HCT116 (cell line): Measurements from ENCODE around the gene FBH1. TPM values are rescaled to one million over a fixed set of nuclear protein-coding genes. Genes with fewer than 3 reads are reported as not detected.

Experiments
- ATAC-seq: fragments of 200-7000 bp; cut with Tn5 transposase; 2 replicates; pipeline ENCODE4 v1.9.1; 2020; ENCODE audit warnings: mild to moderate bottlenecking, moderate library complexity
- BruUV-seq: library from RNA; stranded (reverse); fragments of 400-500 nt; replicated peaks from 2 replicates; lab custom pipeline; 2021; lab: Mats Ljungman, UMichigan
- CTCF ChIA-PET: fragments of 300-600 bp; sonication (Branson Sonifier 250); formaldehyde crosslinking; loops from one replicate; lab custom pipeline; 2021; ENCODE audit warnings: antibody characterized with exemption; lab: Charles Lee
- POLR2A ChIA-PET: fragments of 300-600, 350-600 bp; sonication (Branson Sonifier 250); formaldehyde crosslinking; loops from one replicate; lab custom pipeline; 2021; ENCODE audit warnings: antibody characterized with exemption; lab: Charles Lee
- RAD21 ChIA-PET, 2 experiments: fragments of 300-600 bp; sonication (Branson Sonifier 250); formaldehyde crosslinking; loops; one replicate each; lab custom pipeline; 2023; ENCODE audit warnings: low total read pairs in 2 of 2; ENCODE audit not compliant: uncharacterized antibody in 2 of 2, unreplicated experiment in 2 of 2, low non-redundant PET in 1 of 2; lab: Charles Lee
- DNase-seq: peaks from one replicate; pipeline ENCODE4 v3.0.0-alpha.2; 2010; ENCODE audit warnings: low read depth, low spot score
- H2AFZ ChIP-seq: fragments of 200-600 bp; shearing (Covaris generic), sonication (generic); 2 replicates; pipeline ENCODE4 v1.6.1; 2017; ENCODE audit warnings: low read depth, mixed run types, mixed read lengths, antibody characterized with exemption, low read length; ENCODE audit not compliant: poor library complexity, severe bottlenecking
- H3K27ac ChIP-seq: 2 replicates; pipeline ENCODE4 v1.5.1; 2012; ENCODE audit warnings: low read depth, low read length
- H3K27me3 ChIP-seq: fragments of 200-600 bp; sonication (generic); 2 replicates; pipeline ENCODE4 v1.6.1; 2016; ENCODE audit warnings: mixed run types, low read length, mixed read lengths; ENCODE audit not compliant: insufficient read depth
- H3K36me3 ChIP-seq, 2 experiments: fragments of 200-500 bp in 1 of 2; fragments of 200-600 bp in 1 of 2; sonication (Bioruptor generic) in 1 of 2; sonication (generic) in 1 of 2; 2 replicates each; pipeline versions ENCODE4 v1.5.1 to v1.6.1; 2014 to 2016; ENCODE audit warnings: low read length in 2 of 2, inconsistent platforms in 1 of 2, mixed read lengths in 1 of 2, mixed run types in 1 of 2; ENCODE audit not compliant: insufficient read depth in 2 of 2, control insufficient read depth in 1 of 2
- H3K4me1 ChIP-seq, 2 experiments: fragments of 200-600 bp in 1 of 2; sonication (generic) in 1 of 2; 2 replicates each; pipeline versions ENCODE4 v1.5.1 to v1.6.1; 2012 to 2017; ENCODE audit warnings: low read length in 2 of 2, inconsistent platforms in 1 of 2, mild to moderate bottlenecking in 1 of 2, mixed read lengths in 1 of 2, mixed run types in 1 of 2, moderate library complexity in 1 of 2; ENCODE audit not compliant: insufficient read depth in 2 of 2, control insufficient read depth in 1 of 2
- H3K4me2 ChIP-seq: fragments of 200-600 bp; sonication (generic); 2 replicates; pipeline ENCODE4 v1.6.1; 2017; ENCODE audit warnings: mixed run types, low read length, mixed read lengths
- H3K4me3 ChIP-seq, 2 experiments: fragments of 200-600 bp in 1 of 2; sonication (generic) in 1 of 2; replicated peaks in 1 of 2; 2 replicates each; pipeline ENCODE4 v1.5.1; 2011 to 2016; ENCODE audit warnings: low read length in 2 of 2, control low read depth in 1 of 2, low read depth in 1 of 2, mild to moderate bottlenecking in 1 of 2, mixed read lengths in 1 of 2, mixed run types in 1 of 2
- H3K79me2 ChIP-seq: fragments of 200-600 bp; sonication (generic); 2 replicates; pipeline ENCODE4 v1.6.1; 2017; ENCODE audit warnings: mild to moderate bottlenecking, mixed run types, low read length, moderate library complexity, mixed read lengths; ENCODE audit not compliant: insufficient read depth
- H3K9ac ChIP-seq: fragments of 200-600 bp; sonication (generic); 2 replicates; pipeline ENCODE4 v1.6.1; 2016; ENCODE audit warnings: low read length, mixed read lengths
- H3K9me2 ChIP-seq: fragments of 200-600 bp; sonication (generic), shearing (Covaris generic); 2 replicates; pipeline ENCODE4 v1.6.1; 2017; ENCODE audit warnings: mixed run types, mild to moderate bottlenecking, moderate library complexity; ENCODE audit not compliant: insufficient read depth
- H3K9me3 ChIP-seq, 2 experiments: fragments of 200-500 bp in 1 of 2; fragments of 200-600 bp in 1 of 2; sonication (Bioruptor generic) in 1 of 2; sonication (generic) in 1 of 2; 2 replicates each; pipeline ENCODE4 v1.6.1; 2014 to 2017; ENCODE audit warnings: low read length in 2 of 2, mixed read lengths in 2 of 2, inconsistent platforms in 1 of 2, low read depth in 1 of 2, mild to moderate bottlenecking in 1 of 2, mixed run types in 1 of 2, moderate library complexity in 1 of 2; ENCODE audit not compliant: control insufficient read depth in 1 of 2, insufficient read depth in 1 of 2
- H4K20me1 ChIP-seq: fragments of 200-600 bp; sonication (generic), shearing (Covaris generic); 2 replicates; pipeline ENCODE4 v1.6.1; 2017; ENCODE audit warnings: mixed run types, mild to moderate bottlenecking, moderate library complexity; ENCODE audit not compliant: insufficient read depth
- CEBPB ChIP-seq: IDR thresholded peaks from 2 replicates; pipeline ENCODE4 v1.6.1; 2012; ENCODE audit warnings: low read depth
- ELF1 ChIP-seq: IDR thresholded peaks from 2 replicates; pipeline ENCODE4 v1.6.1; 2012; ENCODE audit warnings: low read depth, borderline replicate concordance
- EZH2 ChIP-seq: fragments of 200-600 bp; sonication (generic); IDR thresholded peaks from 2 replicates; pipeline ENCODE4 v1.6.1; 2017; ENCODE audit warnings: antibody characterized with exemption, mixed run types
- EZH2phosphoT487 ChIP-seq: fragments of 200-600 bp; IDR thresholded peaks from 2 replicates; pipeline ENCODE4 v1.6.1; 2018; ENCODE audit warnings: antibody characterized with exemption, borderline replicate concordance
- FOSL1 ChIP-seq: IDR thresholded peaks from 2 replicates; pipeline ENCODE4 v1.6.1; 2012; ENCODE audit warnings: low read depth
- JUND ChIP-seq: IDR thresholded peaks from 2 replicates; pipeline ENCODE4 v1.6.1; 2012
- MAX ChIP-seq: IDR thresholded peaks from 2 replicates; pipeline ENCODE4 v1.6.1; 2012
- POLR2A ChIP-seq: IDR thresholded peaks from 2 replicates; pipeline ENCODE4 v1.7.0; 2011; ENCODE audit warnings: borderline replicate concordance; ENCODE audit not compliant: insufficient read depth, insufficient read length; ENCODE audit errors: extremely low read depth
- POLR2AphosphoS5 ChIP-seq: IDR thresholded peaks from 2 replicates; pipeline ENCODE4 v1.6.1; 2011; ENCODE audit warnings: mild to moderate bottlenecking, low read depth, low read length, moderate library complexity
- RAD21 ChIP-seq: IDR thresholded peaks from 2 replicates; pipeline ENCODE4 v1.6.1; 2012; ENCODE audit warnings: low read depth, mild to moderate bottlenecking
- SIN3A ChIP-seq: IDR thresholded peaks from 2 replicates; pipeline ENCODE4 v1.6.1; 2012; ENCODE audit warnings: low read depth
- SP1 ChIP-seq: IDR thresholded peaks from 2 replicates; pipeline ENCODE4 v1.6.1; 2012; ENCODE audit warnings: low read depth
- YY1 ChIP-seq: IDR thresholded peaks from 2 replicates; pipeline ENCODE4 v1.6.1; 2011; ENCODE audit warnings: low read length, low read depth, moderate library complexity, mild to moderate bottlenecking; ENCODE audit not compliant: insufficient replicate concordance; ENCODE audit errors: extremely low read depth
- ZFX ChIP-seq: fragments of 450-650 bp; IDR thresholded peaks from 2 replicates; pipeline ENCODE4 v1.6.1; 2017
- ZNF274 ChIP-seq: fragments of 200-500 bp; sonication (Bioruptor generic); IDR thresholded peaks from 2 replicates; pipeline ENCODE4 v1.6.1; 2014; ENCODE audit warnings: mild to moderate bottlenecking, low read depth, low read length, inconsistent platforms
- intact Hi-C: fragments of 100-400 bp; cut with micrococcal nuclease; formaldehyde crosslinking; loops from 2 replicates; pipeline ENCODE4 v1.10.0; 2022
- total RNA-seq: library from RNA; stranded (reverse); gene quantifications from one replicate; pipeline ENCODE4 v1.2.1, GENCODE V29; 2021; ENCODE audit not compliant: unreplicated experiment
- TF ChIP-seq, protein P1 (sequence below): IDR thresholded peaks from 2 replicates; pipeline ENCODE4 v1.6.1; 2012
- TF ChIP-seq, protein P2 (sequence below): IDR thresholded peaks from 2 replicates; pipeline ENCODE4 v1.6.1; 2011; ENCODE audit warnings: mild to moderate bottlenecking, low read length, moderate library complexity; ENCODE audit not compliant: insufficient replicate concordance; ENCODE audit errors: extremely low read depth
- TF ChIP-seq, protein P3 (sequence below), 3 experiments: fragments of 200-600 bp in 1 of 3; sonication (generic) in 1 of 3; IDR thresholded peaks in 2 of 3; conservative IDR thresholded peaks in 1 of 3; 2 replicates each; pipeline ENCODE4 v1.5.1; 2012 to 2017; ENCODE audit warnings: low read depth in 2 of 3, low read length in 2 of 3, antibody characterized with exemption in 1 of 3, borderline replicate concordance in 1 of 3, control low read depth in 1 of 3, mild to moderate bottlenecking in 1 of 3, mixed read lengths in 1 of 3, mixed run types in 1 of 3, moderate library complexity in 1 of 3; ENCODE audit not compliant: insufficient read depth in 1 of 3

Gene FBH1
- total RNA-seq, 1 experiment from 2014 or later = 70.2 TPM

DNA sequence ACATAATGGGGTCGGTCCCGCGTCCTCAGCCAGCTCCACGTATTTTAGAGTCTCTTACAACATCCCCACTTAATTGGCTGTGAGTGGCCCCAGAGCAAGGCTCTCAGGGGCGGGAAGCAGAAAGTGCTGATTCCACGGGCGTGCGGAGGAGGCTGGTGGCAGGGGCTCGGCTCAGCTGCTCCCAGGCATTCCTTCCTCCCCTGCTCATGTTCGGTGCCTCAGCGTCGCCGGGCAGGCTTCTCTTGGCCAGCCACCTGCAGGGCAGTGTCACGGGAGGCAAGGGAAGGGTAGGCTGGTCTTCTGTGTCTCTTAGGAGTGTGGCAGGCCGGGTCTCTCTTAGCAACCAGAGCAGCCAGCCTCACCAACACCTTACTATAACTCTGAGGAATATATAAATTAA lies 53.5 kb downstream of the FBH1 start (continued):
- TF ChIP-seq SP1 = no peak
- TF ChIP-seq, protein P1, sequence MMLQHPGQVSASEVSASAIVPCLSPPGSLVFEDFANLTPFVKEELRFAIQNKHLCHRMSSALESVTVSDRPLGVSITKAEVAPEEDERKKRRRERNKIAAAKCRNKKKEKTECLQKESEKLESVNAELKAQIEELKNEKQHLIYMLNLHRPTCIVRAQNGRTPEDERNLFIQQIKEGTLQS = no peak

DNA sequence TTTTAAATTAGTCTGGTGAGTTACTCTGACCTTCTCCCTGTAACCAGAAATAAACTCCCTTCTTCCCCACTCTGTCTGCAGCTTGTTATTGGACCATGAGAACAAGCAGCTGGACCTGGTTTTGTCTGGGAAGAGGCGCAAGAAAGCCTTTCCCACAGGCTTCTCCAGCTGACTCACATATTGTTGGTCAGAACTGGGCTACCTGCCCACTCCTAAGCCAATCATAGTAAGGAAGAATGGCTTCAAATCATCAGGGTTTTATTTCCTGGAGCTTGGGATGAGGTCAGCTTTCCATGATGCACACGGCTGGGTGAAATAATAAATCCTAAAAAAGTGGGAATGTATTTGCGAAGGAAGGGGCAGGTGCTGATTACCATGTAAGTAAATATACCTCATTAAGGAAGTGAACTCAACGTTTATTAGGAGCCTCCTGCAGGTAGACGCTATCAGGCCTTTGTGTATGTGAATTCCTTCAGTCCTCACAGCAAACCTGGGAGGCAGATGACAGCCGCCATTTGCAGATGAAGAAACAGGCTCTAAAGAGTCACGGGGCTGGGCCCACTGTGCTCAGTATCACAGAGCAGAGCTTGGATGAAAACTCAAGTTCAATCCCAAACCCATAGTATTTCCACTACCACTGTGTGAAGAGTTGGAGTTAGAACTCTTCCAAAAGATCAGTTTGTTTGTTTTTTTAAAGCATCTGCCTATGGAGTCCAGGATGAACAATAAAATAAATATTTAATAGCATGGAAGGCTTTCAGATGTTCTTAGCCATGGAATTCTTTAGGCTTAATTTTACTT lies 54.5 kb downstream of the FBH1 start:
- no peaks in the 10 kb centered on the region for H3K27me3 ChIP-seq
- ATAC-seq (peak; percentile 39; the same call in 1 of the 2 replicates), DNase-seq (peak; percentile 67)
- no peaks in the 10 kb centered on the region for H3K79me2 ChIP-seq
- H3K27ac ChIP-seq = no peak overlapping the region
- intact Hi-C loops = loop anchor here (10.0 kb wide), 1 partner anchor 70 kb away; no protein-coding TSS in a partner anchor
- no peaks in the 10 kb centered on the region for H3K9me3 ChIP-seq
- H3K4me1 ChIP-seq = peaks cover 0 to 16% of the 10 kb centered on the region in 2 experiments; a peak in 2 of 4 replicates
- ChIA-PET RAD21 (no interaction called here), POLR2A (no interaction called here), CTCF (interaction anchor here (0.7 kb wide), 1 partner anchor 145 kb away, joined by 3 read pairs; no protein-coding TSS in a partner anchor)
- no peak overlapping the region for H3K9ac ChIP-seq
- BruUV-seq = no TSS peak
- peak overlapping the region; percentile 17 for H2AFZ ChIP-seq
- peak overlapping the region; percentile 33 for H3K4me2 ChIP-seq
- H4K20me1 ChIP-seq = no peaks in the 10 kb centered on the region
- H3K36me3 ChIP-seq = no peaks in the 10 kb centered on the region
- no peaks in the 10 kb centered on the region for H3K9me2 ChIP-seq
- no peak overlapping the region for H3K4me3 ChIP-seq
- TF ChIP-seq ZFX (no peak), SP1 (peak; percentile 66), JUND (peak; percentile 68), SIN3A (peak; percentile 33; the same call in 1 of the 2 replicates), RAD21 (no peak), POLR2A (no peak), ZNF274 (no peak), FOSL1 (peak; percentile 48), EZH2phosphoT487 (no peak), YY1 (no peak), MAX (peak; percentile 47), CEBPB (0 out of 2 replicates have a peak, but pooled peaks have one; percentile 43), ELF1 (no peak), POLR2AphosphoS5 (no peak), EZH2 (no peak)
- TF ChIP-seq, protein P2, sequence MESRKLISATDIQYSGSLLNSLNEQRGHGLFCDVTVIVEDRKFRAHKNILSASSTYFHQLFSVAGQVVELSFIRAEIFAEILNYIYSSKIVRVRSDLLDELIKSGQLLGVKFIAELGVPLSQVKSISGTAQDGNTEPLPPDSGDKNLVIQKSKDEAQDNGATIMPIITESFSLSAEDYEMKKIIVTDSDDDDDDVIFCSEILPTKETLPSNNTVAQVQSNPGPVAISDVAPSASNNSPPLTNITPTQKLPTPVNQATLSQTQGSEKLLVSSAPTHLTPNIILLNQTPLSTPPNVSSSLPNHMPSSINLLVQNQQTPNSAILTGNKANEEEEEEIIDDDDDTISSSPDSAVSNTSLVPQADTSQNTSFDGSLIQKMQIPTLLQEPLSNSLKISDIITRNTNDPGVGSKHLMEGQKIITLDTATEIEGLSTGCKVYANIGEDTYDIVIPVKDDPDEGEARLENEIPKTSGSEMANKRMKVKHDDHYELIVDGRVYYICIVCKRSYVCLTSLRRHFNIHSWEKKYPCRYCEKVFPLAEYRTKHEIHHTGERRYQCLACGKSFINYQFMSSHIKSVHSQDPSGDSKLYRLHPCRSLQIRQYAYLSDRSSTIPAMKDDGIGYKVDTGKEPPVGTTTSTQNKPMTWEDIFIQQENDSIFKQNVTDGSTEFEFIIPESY = no peak
- TF ChIP-seq, protein P3, sequence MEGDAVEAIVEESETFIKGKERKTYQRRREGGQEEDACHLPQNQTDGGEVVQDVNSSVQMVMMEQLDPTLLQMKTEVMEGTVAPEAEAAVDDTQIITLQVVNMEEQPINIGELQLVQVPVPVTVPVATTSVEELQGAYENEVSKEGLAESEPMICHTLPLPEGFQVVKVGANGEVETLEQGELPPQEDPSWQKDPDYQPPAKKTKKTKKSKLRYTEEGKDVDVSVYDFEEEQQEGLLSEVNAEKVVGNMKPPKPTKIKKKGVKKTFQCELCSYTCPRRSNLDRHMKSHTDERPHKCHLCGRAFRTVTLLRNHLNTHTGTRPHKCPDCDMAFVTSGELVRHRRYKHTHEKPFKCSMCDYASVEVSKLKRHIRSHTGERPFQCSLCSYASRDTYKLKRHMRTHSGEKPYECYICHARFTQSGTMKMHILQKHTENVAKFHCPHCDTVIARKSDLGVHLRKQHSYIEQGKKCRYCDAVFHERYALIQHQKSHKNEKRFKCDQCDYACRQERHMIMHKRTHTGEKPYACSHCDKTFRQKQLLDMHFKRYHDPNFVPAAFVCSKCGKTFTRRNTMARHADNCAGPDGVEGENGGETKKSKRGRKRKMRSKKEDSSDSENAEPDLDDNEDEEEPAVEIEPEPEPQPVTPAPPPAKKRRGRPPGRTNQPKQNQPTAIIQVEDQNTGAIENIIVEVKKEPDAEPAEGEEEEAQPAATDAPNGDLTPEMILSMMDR (IDR thresholded peaks at IDR 0.05 in 2 of 3, conservative IDR thresholded peaks at IDR 0.05 in 1 of 3; ENCODE audit: borderline replicate concordance in 1 of 3, insufficient read depth in 1 of 3, low read depth in 2 of 3, low read length in 2 of 3) = no peak
